ENCODE measurements around the gene IGFL3.

Gene IGFL3

DNA sequence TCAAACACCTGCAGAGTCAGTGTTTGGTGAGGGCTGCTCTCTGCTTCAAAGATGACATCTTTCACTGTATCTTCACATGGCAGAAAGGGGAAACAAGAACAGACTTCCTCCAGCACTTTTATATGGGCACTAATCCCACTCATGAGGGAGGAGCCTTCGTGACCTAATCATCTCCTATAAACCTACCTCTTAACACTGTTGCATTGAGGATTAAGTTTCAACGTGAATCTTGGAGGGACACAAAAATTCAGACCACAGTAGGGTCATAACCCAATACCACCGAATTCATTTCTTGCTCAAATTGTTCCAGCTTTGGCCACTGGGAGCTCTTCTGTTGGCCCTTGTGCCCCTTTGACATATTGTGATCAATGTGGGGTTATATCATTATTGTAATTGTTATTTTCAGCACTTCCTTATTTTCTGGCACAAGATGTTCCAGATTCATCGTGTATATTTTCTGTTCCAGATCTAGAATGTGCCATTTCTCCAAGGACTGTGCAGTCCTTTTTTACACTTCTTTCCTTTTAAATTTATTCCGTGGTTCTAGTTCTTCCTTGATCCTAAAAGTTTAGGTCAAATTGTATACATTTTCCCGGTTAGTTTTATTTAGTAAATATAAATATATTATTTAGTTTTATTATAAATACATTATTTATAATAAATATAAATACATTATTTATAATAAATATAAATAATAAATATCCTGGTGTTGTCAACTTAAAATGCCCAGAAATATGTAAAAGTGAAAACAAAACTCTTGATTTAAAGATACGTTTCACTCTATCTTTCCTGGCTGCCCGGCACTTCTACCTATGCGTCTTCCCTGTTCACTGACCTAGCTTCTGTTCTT, 48.2 kb downstream of the IGFL3 start:
- DNase-seq = no peak

DNA sequence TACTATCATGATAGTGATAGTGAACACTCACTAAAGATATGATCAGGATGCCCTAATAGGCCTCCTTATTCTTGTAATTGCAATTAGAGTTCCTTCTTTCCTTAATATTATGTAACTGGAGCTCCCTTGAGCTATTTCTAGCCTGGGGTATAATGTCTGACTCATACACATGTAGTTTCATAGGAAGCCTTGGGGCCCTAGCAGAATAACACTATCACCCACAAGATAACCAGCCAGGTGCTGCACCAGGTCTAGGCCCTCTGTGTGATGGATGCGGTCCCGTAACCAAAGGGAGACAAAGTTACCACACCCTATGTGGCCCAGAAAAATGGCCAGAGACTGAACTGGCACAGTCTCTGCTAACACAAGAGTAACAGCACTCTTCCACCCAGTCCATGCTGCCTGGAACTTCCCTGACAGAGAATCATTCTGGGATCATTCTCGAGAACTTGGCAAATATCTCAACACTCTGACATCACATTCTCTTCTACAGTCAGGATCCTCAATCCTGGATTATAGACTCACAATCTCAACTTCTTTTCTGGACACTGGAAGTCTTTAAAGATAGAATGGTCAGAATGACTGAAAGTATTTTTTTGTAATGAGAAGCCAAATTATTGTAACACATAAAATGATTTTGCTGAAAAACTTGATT, 51.1 kb downstream of the IGFL3 start:
- DNase-seq = no peak
